GM18909 (cell line): ENCODE data around the gene MDH1B.
"Not testable (repeated sequence)": the region's sequence is repeated elsewhere in the genome, so short reads cannot be mapped to it uniquely, and the experiment has no call there.

Source experiments
- ATAC-seq: cut with Tn5 transposase; IDR thresholded peaks from one replicate; pipeline ENCODE4 v1.9.1; 2021; ENCODE audit warnings: mild to moderate bottlenecking; ENCODE audit not compliant: unreplicated experiment, poor library complexity

MDH1B gene

DNA sequence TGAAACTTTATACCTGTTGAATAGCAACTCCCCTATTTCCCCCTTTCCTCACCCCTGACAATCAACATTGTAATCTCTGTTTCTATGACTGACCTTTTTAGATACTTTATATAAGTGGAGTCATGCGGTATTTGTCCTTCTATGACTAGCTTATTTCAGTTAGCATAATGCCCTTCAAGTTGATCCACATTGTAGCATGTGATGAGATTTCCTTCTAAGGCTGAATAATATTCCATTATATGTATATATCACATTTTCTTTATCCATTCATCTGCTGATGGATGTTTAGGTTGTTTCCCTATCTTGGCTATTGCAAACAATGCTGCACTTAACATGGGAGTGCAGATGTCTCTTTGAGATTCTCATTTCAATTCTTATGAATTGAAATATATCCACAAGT, 9.7 kb upstream of the MDH1B start:
- ATAC-seq: no peak

GRCh38 chr2:206766057-206766930, 1.2 kb upstream of the MDH1B start:
- ATAC-seq: no peak

GRCh38 chr2:206764673-206765241, 371 bp downstream of the MDH1B start:
- ATAC-seq: peak; percentile 7

- no peak for ATAC-seq
Measured at GRCh38 chr2:206756816-206757215, 8.3 kb downstream of the MDH1B start.

- no peak for ATAC-seq
Measured at GRCh38 chr2:206740800-206741199, 24.3 kb downstream of the MDH1B start.

DNA sequence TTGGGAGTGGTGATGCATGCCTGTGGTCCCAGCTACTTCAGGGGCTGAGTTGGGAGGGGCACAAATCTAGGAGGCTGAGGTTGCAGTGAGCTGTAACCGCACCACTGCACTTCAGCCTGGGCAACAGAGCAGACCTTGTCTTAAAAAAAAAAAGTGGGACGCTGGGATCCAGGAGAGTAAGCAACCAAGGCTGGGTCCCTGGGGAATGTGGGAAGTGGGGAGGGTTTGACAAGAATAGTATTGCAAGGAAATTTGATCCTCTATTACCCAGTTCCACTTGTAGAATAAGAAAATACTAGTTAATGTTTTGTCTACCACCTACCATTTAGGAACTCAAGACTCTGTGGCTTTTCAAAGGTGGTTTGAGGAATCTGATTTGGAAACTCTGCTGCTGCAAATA, 25.9 kb downstream of the MDH1B start:
- ATAC-seq: no peak

GRCh38 chr2:206736935-206737334, 28.2 kb downstream of the MDH1B start:
- ATAC-seq: no peak

GRCh38 chr2:206733341-206733740, 31.8 kb downstream of the MDH1B start:
- ATAC-seq: no peak

DNA sequence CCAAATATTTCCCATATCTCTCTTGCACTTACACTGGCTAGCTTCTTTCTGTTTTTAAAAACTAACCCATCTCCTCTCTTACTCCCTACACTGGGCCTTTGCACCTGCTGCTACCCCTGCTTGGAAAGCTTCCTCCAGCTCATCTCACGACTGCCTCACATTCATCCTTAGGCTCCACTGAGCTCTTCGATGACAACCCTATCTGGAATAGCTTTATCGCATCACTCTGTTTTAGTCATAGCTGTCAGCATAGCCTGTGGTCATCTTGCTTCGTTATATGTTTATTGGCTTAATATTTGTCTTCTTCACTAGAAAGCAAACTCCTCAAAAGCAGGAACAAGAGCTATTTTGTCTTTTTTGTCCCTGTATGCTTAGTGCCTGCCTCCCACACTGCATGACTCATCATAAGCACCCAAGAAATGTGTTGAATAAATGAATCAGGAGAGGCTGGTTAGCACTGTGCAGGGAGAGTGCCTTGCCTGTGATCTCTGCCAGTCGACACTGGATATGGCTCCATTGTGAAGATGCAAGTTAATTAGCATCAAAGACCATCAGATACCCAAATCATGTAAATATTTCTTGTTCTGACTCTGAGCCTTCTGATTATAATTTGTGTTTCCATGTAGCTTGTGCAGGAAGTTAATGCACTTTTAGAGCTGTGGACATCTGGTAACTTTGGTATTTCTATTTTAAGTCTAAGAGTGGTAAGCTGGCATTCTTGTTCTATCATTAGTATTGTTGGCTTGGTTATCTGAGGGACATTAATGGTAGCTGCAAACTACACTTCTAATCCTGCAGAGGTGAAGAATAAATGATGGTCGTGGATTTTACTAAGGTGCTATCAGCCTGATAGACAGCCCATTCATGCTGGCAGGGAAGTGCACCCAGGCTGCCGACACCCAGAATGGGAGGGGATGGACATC, 36.6 kb downstream of the MDH1B start:
- ATAC-seq: no peak

DNA sequence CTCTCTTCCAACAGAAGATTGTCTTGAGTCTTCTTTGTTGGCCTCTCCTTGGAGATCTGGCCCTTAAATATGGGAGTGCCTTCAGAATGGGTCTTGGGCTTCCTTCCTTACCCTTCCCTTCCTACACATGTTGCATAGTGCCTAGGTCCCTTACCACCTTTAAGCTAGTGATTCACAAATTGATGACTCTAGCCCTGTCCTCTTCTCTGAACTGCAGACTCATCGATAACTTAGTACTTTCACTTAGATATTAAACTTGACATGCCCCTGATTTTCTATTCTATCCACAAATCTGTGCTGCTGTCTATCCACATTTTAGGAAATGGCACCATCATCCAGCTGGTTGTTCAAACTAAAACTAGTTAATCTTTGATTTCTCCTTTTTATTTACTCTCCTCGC, 37.8 kb downstream of the MDH1B start:
- no peak for ATAC-seq

- no peak for ATAC-seq
Measured at GRCh38 chr2:206723288-206723687, 41.8 kb downstream of the MDH1B start.

- ATAC-seq: peak; percentile 75
Measured at GRCh38 chr2:206721256-206721920, 43.7 kb downstream of the MDH1B start.

GRCh38 chr2:206718296-206718695, 46.8 kb downstream of the MDH1B start, which contains the start of gene DYTN:
TSS of gene DYTN (minus strand) at chr2:206718396. CDS start at chr2:206718279, 117 bp downstream.
- ATAC-seq: no peak

DNA sequence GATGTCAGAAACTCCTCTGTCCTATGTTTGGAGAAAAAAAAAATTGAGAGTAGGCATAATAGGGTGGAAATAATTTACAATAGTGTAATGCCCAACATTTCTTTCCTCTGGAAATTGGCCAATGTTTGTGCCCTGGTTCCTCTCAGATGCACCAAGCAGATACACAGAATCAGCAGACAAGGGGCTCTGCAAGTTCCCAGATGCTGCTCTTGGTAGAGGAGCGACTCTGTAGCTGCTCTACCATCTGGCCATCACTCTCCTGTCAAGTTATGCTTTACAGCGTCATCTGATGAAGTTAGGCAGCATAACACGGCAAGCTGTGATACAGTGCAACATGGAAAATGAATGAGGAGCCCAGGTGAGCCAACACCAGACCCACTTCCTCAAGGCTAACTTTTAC, 48.5 kb downstream of the MDH1B start:
- no peak for ATAC-seq

DNA sequence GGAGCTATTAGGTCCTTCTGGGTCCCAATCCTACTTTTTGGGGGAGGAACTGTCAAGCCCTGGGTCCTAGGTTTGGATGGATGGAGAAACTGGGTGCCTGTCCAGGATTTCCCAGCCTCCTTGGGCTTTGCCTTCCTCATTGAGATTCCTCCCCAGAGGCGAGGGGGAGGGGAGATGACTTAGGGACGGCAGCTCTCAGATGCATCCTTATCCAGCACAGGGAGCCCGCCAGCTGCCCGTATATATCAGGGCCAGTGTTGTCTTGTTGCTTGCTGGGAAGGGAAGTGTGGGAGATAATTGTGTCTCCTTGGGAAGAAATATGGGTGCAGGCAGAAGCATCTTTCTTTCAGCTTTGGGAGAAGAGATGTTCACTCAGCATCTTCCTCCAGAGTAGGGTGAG, 49.9 kb downstream of the MDH1B start:
- not testable (repeated sequence) for ATAC-seq

DNA sequence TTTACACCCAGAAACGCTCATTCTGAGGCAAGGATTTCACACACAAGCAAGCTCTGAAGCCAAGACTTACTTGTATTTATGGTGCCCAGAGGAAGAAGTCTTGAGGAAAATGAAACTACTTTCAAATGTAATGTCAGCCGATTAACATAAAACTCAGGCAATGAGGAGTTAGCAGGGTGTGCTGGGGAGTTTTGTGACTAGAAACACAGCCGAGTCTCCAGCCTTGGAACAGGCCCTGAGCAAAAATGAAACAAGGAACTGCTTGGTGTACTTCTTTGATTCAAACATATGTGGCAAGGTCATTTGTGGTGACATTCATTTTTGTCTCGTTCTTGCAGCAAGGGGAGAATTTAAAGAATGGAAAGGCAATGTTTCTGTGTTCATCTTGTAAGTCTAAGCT, 51.4 kb downstream of the MDH1B start:
- ATAC-seq: peak; percentile 67

DNA sequence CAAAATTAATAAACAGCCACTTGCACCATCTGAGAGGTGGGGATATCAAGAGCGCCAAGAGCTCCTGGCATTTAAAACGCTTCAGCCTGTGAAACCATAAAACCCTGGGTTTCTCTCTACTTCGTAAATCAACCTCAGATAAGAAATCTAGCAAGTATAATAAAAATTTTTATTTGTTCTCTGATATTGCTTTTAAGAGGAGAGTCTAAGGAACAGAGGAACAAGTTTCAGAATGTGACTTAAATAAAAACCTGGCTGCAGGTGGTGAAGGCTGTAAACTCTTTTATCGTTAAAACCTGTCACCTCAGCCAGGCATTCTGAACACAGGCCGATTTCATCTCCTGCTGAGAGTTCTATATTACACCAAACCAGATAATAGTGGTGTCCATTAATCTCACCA, 56.8 kb downstream of the MDH1B start:
- ATAC-seq: no peak

DNA sequence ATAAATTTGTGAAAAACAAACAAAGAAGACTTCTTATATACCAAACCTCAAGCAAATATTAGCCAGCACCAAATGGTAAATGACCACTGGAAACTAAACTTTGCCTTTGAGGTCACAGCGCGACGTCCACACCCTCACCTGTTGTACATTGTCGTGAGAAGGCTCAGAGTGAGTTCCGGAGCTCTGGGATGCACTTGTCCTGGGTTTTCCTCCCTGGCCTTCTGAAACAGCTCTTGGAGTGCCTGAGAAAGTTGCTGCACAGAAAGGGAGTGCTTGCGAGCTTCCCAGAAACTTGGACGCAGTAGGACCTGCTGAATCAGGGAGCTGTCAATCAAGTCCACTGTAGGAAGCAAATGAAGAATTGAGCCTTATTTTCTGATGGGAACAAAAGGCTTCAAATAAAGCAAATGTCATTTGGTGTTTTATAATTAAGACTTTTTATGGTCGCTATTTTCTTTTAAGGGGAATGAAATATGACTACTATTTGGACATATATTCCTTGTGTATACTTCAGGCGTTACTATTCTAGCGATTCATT, 57.9 kb downstream of the MDH1B start:
- no peak for ATAC-seq

DNA sequence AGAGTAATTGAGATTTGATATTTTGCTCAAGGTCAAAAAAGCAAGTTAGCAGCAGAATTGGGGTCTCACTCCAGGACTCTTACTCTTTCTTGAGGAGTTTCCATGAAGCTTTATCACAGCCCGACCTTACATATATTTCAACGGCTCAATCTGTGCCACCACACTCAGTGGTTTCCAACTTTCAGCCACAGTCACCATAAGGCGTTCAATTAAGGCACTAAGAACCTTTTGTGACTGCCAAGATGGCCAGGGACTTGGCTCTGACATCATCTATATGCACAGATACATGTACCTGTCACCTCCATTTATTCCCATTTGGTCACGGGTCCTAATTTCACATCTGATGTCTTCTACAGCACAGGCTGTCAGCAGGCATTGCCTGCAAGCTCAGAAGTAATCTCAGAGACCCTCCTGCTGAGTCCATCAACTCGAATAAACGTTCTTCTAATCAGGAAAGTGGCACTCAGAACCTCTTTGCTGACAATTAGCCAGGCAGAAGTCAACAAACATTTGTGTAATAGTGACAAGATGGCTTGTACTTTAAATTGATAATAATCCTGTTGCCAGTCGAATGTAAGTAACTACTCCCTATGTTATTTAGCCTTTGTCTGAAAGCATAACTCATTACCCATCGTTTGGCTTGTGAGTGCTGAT, 63.0 kb downstream of the MDH1B start:
- no peak for ATAC-seq

GRCh38 chr2:206700156-206700555, 65.0 kb downstream of the MDH1B start:
- ATAC-seq: no peak
